H1 (cell line): ENCODE data around the gene ZBTB46. TPM values are rescaled to one million over a fixed set of nuclear protein-coding genes. Genes with fewer than 3 reads are reported as not detected.

Source experiments
- CTCF ChIA-PET: fragments of 300-600 bp; sonication (Branson Sonifier 250); formaldehyde crosslinking; loops from one replicate; lab custom pipeline; 2021; ENCODE audit not compliant: partially characterized antibody; lab: Charles Lee
- POLR2A ChIA-PET: fragments of 300-600 bp; sonication (Branson Sonifier 250); formaldehyde crosslinking; loops from one replicate; lab custom pipeline; 2021; ENCODE audit warnings: inconsistent platforms; ENCODE audit not compliant: partially characterized antibody; lab: Charles Lee
- DNase-seq, 2 experiments: peaks; one replicate each; pipeline versions ENCODE4 v3.0.0 to v3.0.0-alpha.2; 2010 to 2022; ENCODE audit warnings: low spot score in 2 of 2, low read depth in 1 of 2, mixed read lengths in 1 of 2
- FAIRE-seq: peaks from 2 replicates; lab custom pipeline; 2011; peaks lifted over from hg19 to GRCh38; lab: Jason Lieb, UNC
- H2AFZ ChIP-seq: 2 replicates; pipeline ENCODE4 v1.8.1; 2012; ENCODE audit warnings: low read length, inconsistent platforms
- H2AK5ac ChIP-seq: 2 replicates; pipeline ENCODE4 v1.6.1; 2013; ENCODE audit warnings: low read depth, low read length
- H2BK120ac ChIP-seq: replicated peaks from 2 replicates; pipeline ENCODE3; 2013; ENCODE audit warnings: low read depth, low read length, inconsistent platforms
- H2BK12ac ChIP-seq: 2 replicates; pipeline ENCODE4 v1.6.1; 2013; ENCODE audit warnings: low read depth, low read length
- H2BK15ac ChIP-seq: 2 replicates; pipeline ENCODE4 v1.6.1; 2013; ENCODE audit warnings: low read length
- H2BK20ac ChIP-seq: 2 replicates; pipeline ENCODE4 v1.6.1; 2013; ENCODE audit warnings: low read length
- H2BK5ac ChIP-seq: 2 replicates; pipeline ENCODE4 v1.6.1; 2013; ENCODE audit warnings: low read depth, low read length
- H3K14ac ChIP-seq: 2 replicates; pipeline ENCODE4 v1.6.1; 2013; ENCODE audit warnings: inconsistent platforms; ENCODE audit not compliant: insufficient read length
- H3K18ac ChIP-seq: 2 replicates; pipeline ENCODE4 v1.6.1; 2013; ENCODE audit warnings: low read length; ENCODE audit errors: extremely low read depth
- H3K23ac ChIP-seq: 2 replicates; pipeline ENCODE4 v1.6.1; 2013; ENCODE audit warnings: inconsistent platforms; ENCODE audit not compliant: insufficient read length
- H3K23me2 ChIP-seq: 2 replicates; pipeline ENCODE4 v1.6.1; 2013; ENCODE audit warnings: low read depth, low read length
- H3K27ac ChIP-seq: 2 replicates; pipeline ENCODE4 v1.6.1; 2011; ENCODE audit warnings: low read depth, low read length, inconsistent platforms
- H3K27me3 ChIP-seq, 4 experiments: replicated peaks in 1 of 4; 1 replicate in 1 of 4; 2 replicates in 3 of 4; pipeline versions ENCODE4 v1.6.1 to v1.8.1; 2011 to 2013; ENCODE audit warnings: low read length in 3 of 4, mild to moderate bottlenecking in 3 of 4, inconsistent platforms in 2 of 4, mixed read lengths in 2 of 4, moderate library complexity in 1 of 4; ENCODE audit not compliant: control insufficient read depth in 3 of 4, insufficient read depth in 3 of 4; ENCODE audit errors: extremely low read depth in 1 of 4
- H3K36me3 ChIP-seq, 4 experiments: 2 replicates each; pipeline versions ENCODE4 v1.6.1 to v1.8.1; 2011 to 2013; ENCODE audit warnings: mild to moderate bottlenecking in 4 of 4, low read length in 3 of 4, moderate library complexity in 2 of 4, control low read depth in 1 of 4, inconsistent platforms in 1 of 4; ENCODE audit not compliant: insufficient read depth in 4 of 4, control insufficient read depth in 2 of 4
- H3K4ac ChIP-seq: replicated peaks from 2 replicates; pipeline ENCODE3; 2013; ENCODE audit warnings: low read length, low read depth, mixed read lengths, inconsistent platforms; ENCODE audit not compliant: insufficient read length
- H3K4me1 ChIP-seq, 4 experiments: replicated peaks in 1 of 4; 1 replicate in 1 of 4; 2 replicates in 3 of 4; pipeline versions ENCODE4 v1.6.1 to v1.8.1; 2011 to 2013; ENCODE audit warnings: low read length in 3 of 4, inconsistent platforms in 2 of 4, mixed read lengths in 1 of 4; ENCODE audit not compliant: insufficient read depth in 4 of 4, control insufficient read depth in 3 of 4
- H3K4me2 ChIP-seq, 2 experiments: 2 replicates each; pipeline versions ENCODE4 v1.6.1 to v1.8.1; 2011 to 2013; ENCODE audit warnings: low read depth in 2 of 2, low read length in 2 of 2, control low read depth in 1 of 2, inconsistent platforms in 1 of 2, mild to moderate bottlenecking in 1 of 2; ENCODE audit not compliant: insufficient read depth in 1 of 2
- H3K4me3 ChIP-seq, 4 experiments: fragments of 200-600, 300-600 bp in 1 of 4; sonication (generic), shearing (Covaris generic), sonication (Bioruptor Twin) in 1 of 4; 2 replicates each; pipeline versions ENCODE4 v1.5.1 to v1.8.1; 2011 to 2016; ENCODE audit warnings: low read length in 4 of 4, low read depth in 3 of 4, control low read depth in 2 of 4, inconsistent platforms in 2 of 4, mild to moderate bottlenecking in 2 of 4, mixed read lengths in 1 of 4, moderate library complexity in 1 of 4; ENCODE audit not compliant: insufficient read depth in 2 of 4; ENCODE audit errors: extremely low read depth in 1 of 4
- H3K56ac ChIP-seq: replicated peaks from 2 replicates; pipeline ENCODE3; 2013; ENCODE audit warnings: low read depth, mild to moderate bottlenecking, mixed read lengths, low read length, inconsistent platforms; ENCODE audit not compliant: insufficient read length
- H3K79me1 ChIP-seq: 2 replicates; pipeline ENCODE4 v1.6.1; 2013; ENCODE audit warnings: low read depth, low read length, control low read depth
- H3K79me2 ChIP-seq, 2 experiments: 2 replicates each; pipeline versions ENCODE4 v1.6.1 to v1.8.1; 2012 to 2013; ENCODE audit warnings: low read length in 2 of 2, mild to moderate bottlenecking in 2 of 2, inconsistent platforms in 1 of 2; ENCODE audit not compliant: insufficient read depth in 2 of 2, control insufficient read depth in 1 of 2
- H3K9ac ChIP-seq, 4 experiments: replicated peaks in 1 of 4; 1 replicate in 1 of 4; 2 replicates in 3 of 4; pipeline versions ENCODE4 v1.6.1 to v1.8.1; 2011 to 2013; ENCODE audit warnings: low read depth in 3 of 4, low read length in 3 of 4, control low read depth in 2 of 4, mild to moderate bottlenecking in 2 of 4, moderate library complexity in 2 of 4, inconsistent platforms in 1 of 4; ENCODE audit errors: extremely low read depth in 1 of 4
- H3K9me3 ChIP-seq, 2 experiments: 2 replicates each; pipeline versions ENCODE4 v1.6.1 to v1.8.1; 2012 to 2013; ENCODE audit warnings: mild to moderate bottlenecking in 2 of 2, moderate library complexity in 2 of 2, control low read depth in 1 of 2, inconsistent platforms in 1 of 2, low read depth in 1 of 2, low read length in 1 of 2, mixed read lengths in 1 of 2; ENCODE audit not compliant: insufficient read depth in 2 of 2
- H4K20me1 ChIP-seq, 2 experiments: replicated peaks in 1 of 2; 2 replicates each; pipeline versions ENCODE3 to v1.8.1; 2011 to 2013; ENCODE audit warnings: inconsistent platforms in 2 of 2, low read length in 2 of 2, mild to moderate bottlenecking in 1 of 2; ENCODE audit not compliant: insufficient read depth in 2 of 2, control insufficient read depth in 1 of 2
- H4K5ac ChIP-seq: 2 replicates; pipeline ENCODE4 v1.6.1; 2013; ENCODE audit warnings: low read length, low read depth, mixed read lengths, inconsistent platforms; ENCODE audit not compliant: insufficient read length
- H4K8ac ChIP-seq: 2 replicates; pipeline ENCODE4 v1.8.0; 2013; ENCODE audit warnings: mild to moderate bottlenecking, moderate library complexity, low read length, inconsistent platforms; ENCODE audit not compliant: insufficient read depth; ENCODE audit errors: extremely low read depth
- H4K91ac ChIP-seq: replicated peaks from 2 replicates; pipeline ENCODE3; 2013; ENCODE audit warnings: low read length, mixed read lengths, inconsistent platforms; ENCODE audit not compliant: insufficient read length
- ASH2L ChIP-seq: fragments of 200-600, 300-600 bp; sonication (generic); IDR thresholded peaks from one replicate; pipeline ENCODE4 v1.7.1; 2017; ENCODE audit warnings: low read length
- CHD2 ChIP-seq: IDR thresholded peaks from 2 replicates; pipeline ENCODE4 v1.6.1; 2012; ENCODE audit warnings: low read length, improper control_type of control experiment
- CREB1 ChIP-seq: IDR thresholded peaks from 2 replicates; pipeline ENCODE4 v1.6.1; 2012; ENCODE audit warnings: inconsistent platforms
- KDM1A ChIP-seq: fragments of 200-600, 300-600 bp; sonication (generic); IDR thresholded peaks from 2 replicates; pipeline ENCODE4 v1.7.1; 2016; ENCODE audit warnings: mild to moderate bottlenecking, low read length, borderline replicate concordance
- NANOG ChIP-seq: IDR thresholded peaks from 2 replicates; pipeline ENCODE4 v1.6.1; 2011; ENCODE audit warnings: low read length, low read depth, mild to moderate bottlenecking, inconsistent platforms; ENCODE audit not compliant: insufficient read depth, poor library complexity, severe bottlenecking
- POLR2A ChIP-seq, 2 experiments: IDR thresholded peaks; 1 replicate in 1 of 2; 2 replicates in 1 of 2; pipeline ENCODE4 v1.6.1; 2011; ENCODE audit warnings: low read depth in 2 of 2, low read length in 2 of 2, mild to moderate bottlenecking in 2 of 2; ENCODE audit errors: control extremely low read depth in 1 of 2
- SIN3A ChIP-seq, 2 experiments: IDR thresholded peaks in 1 of 2; conservative IDR thresholded peaks in 1 of 2; 2 replicates each; pipeline ENCODE4 v1.6.1; 2011 to 2012; ENCODE audit warnings: low read length in 2 of 2, improper control_type of control experiment in 1 of 2, low read depth in 1 of 2, mild to moderate bottlenecking in 1 of 2
- WGBS, 2 experiments: shearing (Covaris generic) in 1 of 2; methylation state at CpG; one replicate each; pipeline versions ENCODE4 v1.1.6 to v1.1.7; 2013 to 2015; ENCODE audit warnings: low lambda C conversion rate in 2 of 2, mixed read lengths in 2 of 2, inconsistent platforms in 1 of 2, low coverage in 1 of 2, missing lambda C conversion rate in 1 of 2; ENCODE audit not compliant: insufficient replicate concordance in 2 of 2, insufficient coverage in 1 of 2, insufficient read length in 1 of 2; ENCODE audit errors: extremely low coverage in 1 of 2, missing lambda C conversion rate in 1 of 2; 5-methylcytosine and 5-hydroxymethylcytosine counted together
- polyA plus RNA-seq, 7 experiments: library from polyadenylated mRNA; depleted of rRNA in 3 of 7; stranded (reverse) in 5 of 7; unstranded in 2 of 7; fragments of >200 nt in 5 of 7; fragments of 200-250 nt in 2 of 7; gene quantifications; 1 replicate in 5 of 7; 2 replicates in 1 of 7; 4 replicates in 1 of 7; pipeline versions ENCODE4 v1.2.1 to v1.2.3, GENCODE V29; 2011 to 2013; ENCODE audit warnings: missing spikeins in 2 of 7, mixed read lengths in 2 of 7
- total RNA-seq: library from RNA; stranded (reverse); fragmentation: NEBNext Ultra II Directional; extraction: Animal tissue kit (Norgen Biotek cat#: 25700); gene quantifications from 2 replicates; pipeline ENCODE4 v1.2.1, GENCODE V29; 2021

The ZBTB46 gene
- total and polyA plus RNA-seq, 2 of the 8 experiments (the other 6 are each of a cell fraction or from before 2014, with no cell fraction given): 6.4 to 22.4 TPM

DNA sequence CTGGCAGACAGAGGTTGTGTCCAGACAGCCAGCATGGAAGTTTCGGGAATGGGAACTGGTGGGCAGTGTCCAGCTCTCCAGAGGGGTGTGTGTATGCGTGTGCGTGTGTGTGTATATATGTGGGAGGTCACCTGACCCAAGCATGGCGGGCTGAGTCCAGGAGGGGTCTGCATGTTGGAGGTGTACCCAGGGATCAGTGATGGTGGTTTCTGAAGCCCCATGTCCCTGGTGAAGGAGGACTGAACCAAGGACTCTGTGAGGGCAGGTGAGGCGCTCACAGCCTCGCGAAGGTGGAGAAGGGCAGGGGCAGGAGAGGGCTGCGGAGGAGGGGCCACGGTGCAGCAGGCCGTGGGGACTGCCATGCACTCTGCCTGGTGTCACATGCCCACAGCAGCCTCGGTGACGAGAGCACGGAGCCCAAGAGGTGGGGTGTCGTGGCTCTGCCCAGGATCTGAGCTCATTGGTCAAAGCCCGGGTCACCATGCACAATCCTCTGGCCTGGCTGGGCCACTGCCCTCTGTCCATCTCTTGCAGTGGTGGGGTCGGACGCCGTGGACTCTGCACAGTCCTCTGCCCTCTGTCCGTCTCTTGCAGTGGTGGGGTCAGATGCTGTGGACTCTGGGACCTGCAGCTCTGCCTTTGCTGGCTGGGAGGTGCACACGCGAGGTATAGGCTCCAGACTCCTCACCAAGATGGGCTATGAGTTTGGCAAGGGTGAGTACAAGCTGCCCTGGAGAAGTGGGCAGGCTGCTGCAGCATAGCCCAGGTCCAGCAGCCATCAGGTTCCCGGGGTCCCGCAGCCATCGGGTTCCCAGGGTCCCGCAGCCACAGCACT is 96.7 kb downstream of the ZBTB46 start:
- no peak for FAIRE-seq
- POLR2A ChIA-PET: interaction anchor here (0.7 to 1.9 kb wide), 6 partner anchors 9 to 120 kb away, joined by 3 to 7 read pairs (median 3); no protein-coding TSS in a partner anchor
- CTCF ChIA-PET: interaction anchor here (1.0 to 2.1 kb wide), 4 partner anchors 18 to 167 kb away, joined by 3 to 5 read pairs (median 4); no protein-coding TSS in a partner anchor

More for the DNA sequence above, 96.7 kb downstream of the ZBTB46 start:
- Histone ChIP-seq H3K4me1 (peaks cover 0 to 12% (median 6%) of the 10 kb centered on the region in 4 experiments; a peak in 6 of 7 replicates), H3K79me1 (peaks cover 16% of the 10 kb centered on the region), H3K18ac (no peak overlapping the region), H4K8ac (no peak overlapping the region), H3K4me3 (no peak overlapping the region), H4K5ac (no peak overlapping the region), H3K4me2 (no peak overlapping the region), H4K91ac (no peak overlapping the region), H3K27me3 (peaks cover 0 to 12% (median 8%) of the 10 kb centered on the region in 4 experiments; a peak in 4 of 7 replicates), H2AFZ (no peak overlapping the region), H3K23me2 (peaks cover 9% of the 10 kb centered on the region), H3K23ac (no peak overlapping the region), H4K20me1 (peaks cover 5 to 46% of the 10 kb centered on the region in 2 experiments), H2BK15ac (no peak overlapping the region), H2BK20ac (no peak overlapping the region), H3K4ac (no peak overlapping the region), H3K9me3 (peaks cover 0 to 4% of the 10 kb centered on the region in 2 experiments; a peak in 2 of 4 replicates), H2BK120ac (no peak overlapping the region), H3K27ac (no peak overlapping the region), H3K14ac (no peak overlapping the region), H2AK5ac (no peak overlapping the region), H2BK12ac (no peak overlapping the region), H3K79me2 (peaks cover 0 to 8% of the 10 kb centered on the region in 2 experiments; a peak in 1 of 4 replicates), H2BK5ac (no peak overlapping the region), H3K9ac (no peak overlapping the region; a peak in 1 of 7 replicates), H3K56ac (no peak overlapping the region), H3K36me3 (peaks cover 0 to 14% (median 7%) of the 10 kb centered on the region in 4 experiments; a peak in 5 of 8 replicates)
- WGBS, 2 experiments: 92% methylated on average over 25 of the region's 25 CpGs; no CpG with 5 or more reads in 1 of the 2 experiments
- no peak for DNase-seq
- TF ChIP-seq KDM1A (no peak), POLR2A (IDR thresholded peaks at IDR 0.05; ENCODE audit: control extremely low read depth in 1 of 2, low read depth in 2 of 2, low read length in 2 of 2) (no peak), CREB1 (no peak), CHD2 (no peak), ASH2L (no peak), SIN3A (conservative IDR thresholded peaks at IDR 0.05 in 1 of 2, IDR thresholded peaks at IDR 0.05 in 1 of 2; ENCODE audit: low read depth in 1 of 2, low read length in 2 of 2) (no peak), NANOG (no peak)
